Retinal pigment epithelial cell (primary cell): ENCODE data around the gene NEDD4L.

Source experiments
- DNase-seq: peaks from one replicate; pipeline ENCODE4 v3.0.0-alpha.2; 2010; ENCODE audit warnings: low read depth
- H3K4me3 ChIP-seq: 2 replicates; pipeline ENCODE4 v1.5.1; 2011; ENCODE audit warnings: mild to moderate bottlenecking, low read length, control low read depth, moderate library complexity
- CTCF ChIP-seq: conservative IDR thresholded peaks from 2 replicates; pipeline ENCODE4 v1.5.1; 2011; ENCODE audit warnings: low read depth, low read length, control low read depth, inconsistent platforms

The NEDD4L gene

GRCh38 chr18:58140387-58141325 is 96.6 kb downstream of the NEDD4L start:
- TF ChIP-seq CTCF: no peak
- no peak overlapping the region for H3K4me3 ChIP-seq
- no peak for DNase-seq

- no peak for DNase-seq
- no peak for TF ChIP-seq CTCF
- no peak overlapping the region for H3K4me3 ChIP-seq
Observed at GRCh38 chr18:58143386-58143785, 99.4 kb downstream of the NEDD4L start.

GRCh38 chr18:58144106-58144505 is 100.1 kb downstream of the NEDD4L start:
- no peak for TF ChIP-seq CTCF
- DNase-seq: no peak

GRCh38 chr18:58144671-58145285 is 100.8 kb downstream of the NEDD4L start:
- TF ChIP-seq CTCF: no peak
- DNase-seq: no peak

More at GRCh38 chr18:58144106-58144505, 100.1 kb downstream of the NEDD4L start:
- no peak overlapping the region for H3K4me3 ChIP-seq

GRCh38 chr18:58146099-58146498 is 102.1 kb downstream of the NEDD4L start:
- no peak overlapping the region for H3K4me3 ChIP-seq
- no peak for TF ChIP-seq CTCF
- DNase-seq: no peak

More at GRCh38 chr18:58144671-58145285, 100.8 kb downstream of the NEDD4L start:
- H3K4me3 ChIP-seq: no peak overlapping the region

- TF ChIP-seq CTCF: no peak
- no peak for DNase-seq
- H3K4me3 ChIP-seq: no peak overlapping the region
Observed at GRCh38 chr18:58148954-58149471, 105.0 kb downstream of the NEDD4L start.
